Smooth muscle cell (in vitro differentiated cells): Measurements from ENCODE around the gene DEXI. TPM values are rescaled to one million over a fixed set of nuclear protein-coding genes. Genes with fewer than 3 reads are reported as not detected.

Experiments
- DNase-seq: peaks from one replicate; lab custom pipeline; 2025; ENCODE audit not compliant: unreplicated experiment; lab: John Stamatoyannopoulos, UW
- H2AFZ ChIP-seq: fragments of 200-600 bp; sonication (generic); 2 replicates; pipeline ENCODE4 v1.6.0; 2016; ENCODE audit warnings: antibody characterized with exemption, low read depth, mild to moderate bottlenecking
- H3F3A ChIP-seq: fragments of 200-600 bp; sonication (generic); 2 replicates; pipeline ENCODE4 v1.6.0; 2017; ENCODE audit warnings: antibody characterized with exemption, low read depth
- H3K27ac ChIP-seq: fragments of 200-600 bp; sonication (generic); 2 replicates; pipeline ENCODE4 v1.5.1; 2016; ENCODE audit warnings: low read depth, mild to moderate bottlenecking
- H3K27me3 ChIP-seq: fragments of 200-600 bp; sonication (generic); 2 replicates; pipeline ENCODE4 v1.6.1; 2016; ENCODE audit warnings: low read depth, mild to moderate bottlenecking
- H3K36me3 ChIP-seq: fragments of 200-600 bp; sonication (generic); 2 replicates; pipeline ENCODE4 v1.5.1; 2016; ENCODE audit warnings: low read depth
- H3K4me1 ChIP-seq: fragments of 200-600 bp; sonication (generic); 2 replicates; pipeline ENCODE4 v1.5.1; 2016; ENCODE audit warnings: low read depth
- H3K4me2 ChIP-seq: fragments of 200-600 bp; sonication (generic); 2 replicates; pipeline ENCODE4 v1.6.0; 2016; ENCODE audit warnings: mild to moderate bottlenecking
- H3K4me3 ChIP-seq: fragments of 200-600 bp; sonication (generic); 2 replicates; pipeline ENCODE4 v1.5.1; 2016; ENCODE audit warnings: mild to moderate bottlenecking
- H3K79me2 ChIP-seq: fragments of 200-600 bp; sonication (generic); 2 replicates; pipeline ENCODE4 v1.6.0; 2016; ENCODE audit warnings: low read depth, mild to moderate bottlenecking
- H3K9ac ChIP-seq: fragments of 200-600 bp; sonication (generic); 2 replicates; pipeline ENCODE4 v1.6.0; 2016; ENCODE audit warnings: low read depth
- H3K9me3 ChIP-seq: fragments of 200-600 bp; sonication (generic); replicated peaks from 2 replicates; pipeline ENCODE4 v1.5.1; 2016; ENCODE audit warnings: low read depth
- H4K20me1 ChIP-seq: fragments of 200-600 bp; sonication (generic); 2 replicates; pipeline ENCODE4 v1.6.0; 2016; ENCODE audit warnings: low read depth
- CTCF ChIP-seq: fragments of 200-600 bp; sonication (generic); IDR thresholded peaks from 2 replicates; pipeline ENCODE4 v1.5.1; 2017; ENCODE audit warnings: borderline replicate concordance, mild to moderate bottlenecking, antibody characterized with exemption; ENCODE audit not compliant: insufficient read depth, poor library complexity, severe bottlenecking
- WGBS: methylation state at CpG from one replicate; pipeline ENCODE4 v1.1.7; 2016; ENCODE audit warnings: low lambda C conversion rate; 5-methylcytosine and 5-hydroxymethylcytosine counted together
- polyA plus RNA-seq: library from polyadenylated mRNA; unstranded; fragments of >200 nt; fragmentation: Nextera tagmentation; extraction: Ambion mirVana; gene quantifications from 2 replicates; pipeline ENCODE4 v1.2.1, GENCODE V29; 2016
- total RNA-seq: library from RNA; depleted of rRNA; stranded (reverse); fragments of >200 nt; gene quantifications from 2 replicates; pipeline ENCODE4 v1.2.3, GENCODE V29; 2014

DEXI gene
- 29.9 and 71.8 TPM in 2 replicates for total RNA-seq
- 58.5 and 59.4 TPM in 2 replicates for polyA plus RNA-seq

GRCh38 chr16:10942352-10943063, at the start of gene DEXI:
TSS of gene DEXI (minus strand) at chr16:10942468. CDS start at chr16:10942005, 463 bp downstream.
- no peaks in the 10 kb centered on the region for H3K36me3 ChIP-seq
- peak; percentile 77 for DNase-seq
- peaks cover 58% of the 10 kb centered on the region for H4K20me1 ChIP-seq
- TF ChIP-seq CTCF: peak; percentile 19
- peak within 1 kb of the TSS; percentile 89 for H3K4me2 ChIP-seq
- peak within 1 kb of the TSS; percentile 89 for H2AFZ ChIP-seq
- 7% methylated on average over 40 of the region's 55 CpGs for WGBS
- H3K4me1 ChIP-seq: peaks cover 34% of the 10 kb centered on the region
- H3K27me3 ChIP-seq: no peaks in the 10 kb centered on the region
- H3K79me2 ChIP-seq: peaks cover 69% of the 10 kb centered on the region
- H3K9me3 ChIP-seq: no peaks in the 10 kb centered on the region
- H3K9ac ChIP-seq: peak within 1 kb of the TSS; percentile 84
- H3K4me3 ChIP-seq: peak within 1 kb of the TSS; percentile 85
- H3K27ac ChIP-seq: peak within 1 kb of the TSS; percentile 48
- H3F3A ChIP-seq: peaks cover 8% of the 10 kb centered on the region

- no peak for TF ChIP-seq CTCF
- Histone ChIP-seq H4K20me1 (peaks cover 12% of the 10 kb centered on the region), H3K4me1 (peaks cover 15% of the 10 kb centered on the region), H2AFZ (no peak overlapping the region), H3F3A (peaks cover 20% of the 10 kb centered on the region), H3K9me3 (no peaks in the 10 kb centered on the region), H3K79me2 (no peaks in the 10 kb centered on the region), H3K27ac (no peak overlapping the region), H3K4me3 (no peak overlapping the region), H3K4me2 (no peak overlapping the region), H3K27me3 (no peaks in the 10 kb centered on the region), H3K36me3 (no peaks in the 10 kb centered on the region), H3K9ac (no peak overlapping the region)
- DNase-seq: no peak
- 99% methylated on average over 5 of the region's 5 CpGs for WGBS
Observed at GRCh38 chr16:10990378-10990777, 48.1 kb upstream of the DEXI start.

- H3K4me1 ChIP-seq: peaks cover 17% of the 10 kb centered on the region
- H3K36me3 ChIP-seq: no peaks in the 10 kb centered on the region
- TF ChIP-seq CTCF: no peak
- WGBS: 59% methylated on average over 6 of the region's 6 CpGs
- no peak overlapping the region for H2AFZ ChIP-seq
- no peaks in the 10 kb centered on the region for H3K9me3 ChIP-seq
- peaks cover 20% of the 10 kb centered on the region for H3F3A ChIP-seq
- H3K9ac ChIP-seq: no peak overlapping the region
- DNase-seq: no peak
- no peak overlapping the region for H3K27ac ChIP-seq
- no peak overlapping the region for H3K4me2 ChIP-seq
- no peaks in the 10 kb centered on the region for H3K27me3 ChIP-seq
- peaks cover 12% of the 10 kb centered on the region for H4K20me1 ChIP-seq
- H3K4me3 ChIP-seq: no peak overlapping the region
- no peaks in the 10 kb centered on the region for H3K79me2 ChIP-seq
Observed at GRCh38 chr16:10989559-10989958, 47.3 kb upstream of the DEXI start.

GRCh38 chr16:10988879-10989278, 46.6 kb upstream of the DEXI start:
- Histone ChIP-seq H3K4me2 (no peak overlapping the region), H3K4me1 (peaks cover 21% of the 10 kb centered on the region), H4K20me1 (peaks cover 16% of the 10 kb centered on the region), H3F3A (peaks cover 23% of the 10 kb centered on the region), H3K79me2 (no peaks in the 10 kb centered on the region), H3K27ac (no peak overlapping the region), H2AFZ (no peak overlapping the region), H3K4me3 (no peak overlapping the region), H3K36me3 (no peaks in the 10 kb centered on the region), H3K9me3 (no peaks in the 10 kb centered on the region), H3K9ac (no peak overlapping the region), H3K27me3 (no peaks in the 10 kb centered on the region)
- no peak for TF ChIP-seq CTCF
- DNase-seq: no peak
- 96% methylated on average over 6 of the region's 6 CpGs for WGBS
